SK-N-MC (cell line): ENCODE results near the gene ESRRB.

Source experiments
- EZH2 ChIP-seq: fragments of 200-600 bp; sonication (generic); IDR thresholded peaks from one replicate; pipeline ENCODE4 v1.6.1; 2017; ENCODE audit warnings: antibody characterized with exemption
- FOXP2 ChIP-seq: optimal IDR thresholded peaks from 2 replicates; pipeline ENCODE3; 2011; ENCODE audit warnings: mild to moderate bottlenecking, moderate library complexity; ENCODE audit not compliant: insufficient read depth; ENCODE audit errors: extremely low read length, control extremely low read depth
- POLR2AphosphoS5 ChIP-seq: IDR thresholded peaks from 2 replicates; pipeline ENCODE4 v1.6.1; 2012; ENCODE audit warnings: mild to moderate bottlenecking, low read depth, low read length, borderline replicate concordance

DNA sequence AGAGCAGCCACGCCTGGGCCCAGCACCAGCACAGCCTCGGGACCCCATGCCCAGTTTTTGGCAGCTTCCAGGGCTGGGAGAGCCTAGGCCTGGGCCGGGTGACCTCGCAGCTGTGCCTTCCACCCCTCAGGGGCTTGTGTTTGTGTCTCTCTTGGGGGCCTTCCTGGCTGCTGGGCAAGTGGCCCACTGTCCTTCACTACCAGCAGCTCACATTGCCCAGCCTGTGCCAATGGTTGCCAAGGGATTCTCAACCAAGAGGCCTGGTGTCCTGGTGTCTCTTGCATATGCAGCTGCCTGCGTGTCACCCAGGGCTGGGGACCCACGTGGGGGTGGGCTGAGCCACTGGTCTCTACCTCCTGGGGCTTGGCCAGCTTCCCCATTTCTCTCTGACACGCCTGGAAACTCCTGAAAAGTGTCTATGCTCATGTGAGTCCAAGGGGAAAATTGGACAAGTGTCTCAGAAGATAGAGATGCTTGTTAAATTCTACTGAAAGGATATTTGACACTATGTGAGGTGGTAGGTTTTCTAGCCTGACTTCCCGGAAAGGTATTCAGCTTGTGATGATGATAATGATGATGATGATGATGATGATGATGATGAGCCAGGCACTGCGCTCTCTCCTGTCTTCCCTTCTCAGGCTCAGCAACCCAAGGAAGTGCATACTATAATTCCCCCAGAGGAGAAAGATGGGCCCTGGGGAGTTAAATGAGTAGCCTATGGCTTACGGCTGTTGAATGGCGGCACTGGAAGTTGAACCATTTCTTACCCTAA is 48.8 kb upstream of the ESRRB start:
- TF ChIP-seq POLR2AphosphoS5, result no peak
- TF ChIP-seq FOXP2, result no peak
- TF ChIP-seq EZH2, result no peak
